NT2/D1 (cell line): Measurements from ENCODE around the gene ACAP2.
"Not testable (repeated sequence)": the region's sequence is repeated elsewhere in the genome, so short reads cannot be mapped to it uniquely, and the experiment has no call there.

Experiments used
- DNase-seq: peaks from one replicate; pipeline ENCODE4 v3.0.0-alpha.2; 2011; ENCODE audit warnings: low read depth, low spot score
- H3K27me3 ChIP-seq: 2 replicates; pipeline ENCODE4 v1.6.0; 2011; ENCODE audit warnings: mild to moderate bottlenecking; ENCODE audit not compliant: insufficient read length, insufficient read depth
- H3K36me3 ChIP-seq: 2 replicates; pipeline ENCODE4 v1.6.1; 2011; ENCODE audit warnings: mild to moderate bottlenecking, low read length, mixed read lengths; ENCODE audit not compliant: insufficient read depth, insufficient read length
- H3K4me1 ChIP-seq: 2 replicates; pipeline ENCODE4 v1.5.1; 2011; ENCODE audit not compliant: insufficient read depth, insufficient read length
- H3K4me3 ChIP-seq: 2 replicates; pipeline ENCODE4 v1.5.1; 2011; ENCODE audit warnings: low read depth; ENCODE audit not compliant: insufficient read length
- H3K9ac ChIP-seq: 2 replicates; pipeline ENCODE4 v1.6.0; 2011; ENCODE audit warnings: low read depth; ENCODE audit not compliant: insufficient read length
- H3K9me3 ChIP-seq: 2 replicates; pipeline ENCODE4 v1.5.1; 2011; ENCODE audit warnings: mild to moderate bottlenecking, low read length; ENCODE audit not compliant: insufficient read depth
- SUZ12 ChIP-seq: IDR thresholded peaks from 2 replicates; pipeline ENCODE4 v1.6.1; 2011; ENCODE audit not compliant: insufficient read length, insufficient read depth; ENCODE audit errors: extremely low read depth
- YY1 ChIP-seq: IDR thresholded peaks from 2 replicates; pipeline ENCODE4 v1.6.1; 2011; ENCODE audit not compliant: insufficient read length, insufficient read depth
- ZNF274 ChIP-seq: IDR thresholded peaks from 2 replicates; pipeline ENCODE4 v1.6.1; 2011; ENCODE audit warnings: mild to moderate bottlenecking, low read depth, low read length

Gene ACAP2, protein sequence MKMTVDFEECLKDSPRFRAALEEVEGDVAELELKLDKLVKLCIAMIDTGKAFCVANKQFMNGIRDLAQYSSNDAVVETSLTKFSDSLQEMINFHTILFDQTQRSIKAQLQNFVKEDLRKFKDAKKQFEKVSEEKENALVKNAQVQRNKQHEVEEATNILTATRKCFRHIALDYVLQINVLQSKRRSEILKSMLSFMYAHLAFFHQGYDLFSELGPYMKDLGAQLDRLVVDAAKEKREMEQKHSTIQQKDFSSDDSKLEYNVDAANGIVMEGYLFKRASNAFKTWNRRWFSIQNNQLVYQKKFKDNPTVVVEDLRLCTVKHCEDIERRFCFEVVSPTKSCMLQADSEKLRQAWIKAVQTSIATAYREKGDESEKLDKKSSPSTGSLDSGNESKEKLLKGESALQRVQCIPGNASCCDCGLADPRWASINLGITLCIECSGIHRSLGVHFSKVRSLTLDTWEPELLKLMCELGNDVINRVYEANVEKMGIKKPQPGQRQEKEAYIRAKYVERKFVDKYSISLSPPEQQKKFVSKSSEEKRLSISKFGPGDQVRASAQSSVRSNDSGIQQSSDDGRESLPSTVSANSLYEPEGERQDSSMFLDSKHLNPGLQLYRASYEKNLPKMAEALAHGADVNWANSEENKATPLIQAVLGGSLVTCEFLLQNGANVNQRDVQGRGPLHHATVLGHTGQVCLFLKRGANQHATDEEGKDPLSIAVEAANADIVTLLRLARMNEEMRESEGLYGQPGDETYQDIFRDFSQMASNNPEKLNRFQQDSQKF

DNA sequence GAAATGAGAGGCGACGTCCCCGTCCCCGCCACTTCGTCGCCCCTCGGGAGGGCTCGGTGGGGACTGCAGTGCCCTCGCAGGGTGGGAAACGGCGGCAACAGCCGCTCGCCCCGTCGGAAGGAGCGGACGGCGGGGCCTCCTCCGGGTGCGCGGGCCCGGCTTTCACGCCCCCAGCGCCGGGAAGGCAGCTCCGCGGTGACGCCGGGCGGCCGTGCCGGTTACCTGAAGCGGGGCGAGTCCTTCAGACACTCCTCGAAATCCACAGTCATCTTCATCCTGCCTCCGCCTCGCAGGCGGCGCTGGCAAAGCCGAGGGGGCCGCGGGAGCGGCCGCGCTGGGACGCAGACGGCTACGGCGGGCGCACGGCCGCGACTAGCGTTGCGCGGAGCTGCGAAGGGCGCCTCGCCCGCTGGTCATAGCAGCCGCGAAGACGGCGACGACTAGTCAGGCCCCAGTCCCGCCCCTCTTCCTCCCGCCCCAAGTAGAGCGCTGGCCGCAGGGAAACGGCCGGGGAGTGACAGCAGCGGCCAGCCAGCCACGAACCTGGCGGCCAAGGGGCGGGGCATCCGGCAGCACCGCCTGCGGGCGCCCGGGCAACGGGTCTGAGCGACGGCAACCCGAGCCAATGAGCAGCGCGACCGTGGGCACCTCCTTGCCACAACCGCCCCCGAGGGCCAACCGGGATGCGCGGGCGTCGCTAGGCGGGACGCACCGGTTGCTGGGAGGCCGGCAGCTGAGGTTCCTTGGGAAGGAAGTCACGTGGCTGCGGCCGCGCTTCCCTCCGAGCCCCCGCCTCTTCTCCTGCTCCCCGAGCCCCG, at the start of gene ACAP2:
TSS of gene ACAP2 (minus strand) at position 448 of the 818 bp plus-strand sequence. CDS start at position 275, 173 bp downstream.
- H3K9me3 ChIP-seq, result no peaks in the 10 kb centered on the region
- TF ChIP-seq SUZ12 (no peak), YY1 (no peak), ZNF274 (no peak)
- H3K36me3 ChIP-seq, result no peaks in the 10 kb centered on the region
- H3K27me3 ChIP-seq, result no peaks in the 10 kb centered on the region
- peak; percentile 99 for DNase-seq
- peak within 1 kb of the TSS; percentile 87 for H3K4me3 ChIP-seq
- H3K9ac ChIP-seq, result peak within 1 kb of the TSS; percentile 94
- H3K4me1 ChIP-seq, result peaks cover 2% of the 10 kb centered on the region

DNA sequence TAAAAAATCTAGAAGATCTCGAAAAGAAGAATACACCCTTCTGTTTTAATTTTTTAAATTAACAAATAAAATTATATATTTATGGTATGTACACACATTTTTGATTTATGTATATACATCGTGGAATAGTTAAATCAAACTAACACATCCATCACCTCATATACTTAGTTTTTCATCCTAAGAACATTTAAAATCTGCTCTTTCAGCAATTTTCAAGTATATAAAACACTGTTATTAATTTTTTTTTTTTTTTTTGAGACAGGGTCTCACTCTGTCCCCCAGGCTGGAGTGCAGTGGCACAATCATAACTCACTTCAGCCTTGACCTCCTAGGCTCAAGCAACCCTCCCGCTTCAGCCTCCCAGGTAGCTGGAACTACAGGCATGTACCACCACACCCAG, 32.8 kb upstream of the ACAP2 start:
- no peaks in the 10 kb centered on the region for H3K9me3 ChIP-seq
- TF ChIP-seq SUZ12 (no peak), YY1 (no peak), ZNF274 (no peak)
- H3K36me3 ChIP-seq, result no peaks in the 10 kb centered on the region
- no peak for DNase-seq
- no peak overlapping the region for H3K9ac ChIP-seq
- no peaks in the 10 kb centered on the region for H3K27me3 ChIP-seq
- no peaks in the 10 kb centered on the region for H3K4me1 ChIP-seq
- H3K4me3 ChIP-seq, result no peak overlapping the region

DNA sequence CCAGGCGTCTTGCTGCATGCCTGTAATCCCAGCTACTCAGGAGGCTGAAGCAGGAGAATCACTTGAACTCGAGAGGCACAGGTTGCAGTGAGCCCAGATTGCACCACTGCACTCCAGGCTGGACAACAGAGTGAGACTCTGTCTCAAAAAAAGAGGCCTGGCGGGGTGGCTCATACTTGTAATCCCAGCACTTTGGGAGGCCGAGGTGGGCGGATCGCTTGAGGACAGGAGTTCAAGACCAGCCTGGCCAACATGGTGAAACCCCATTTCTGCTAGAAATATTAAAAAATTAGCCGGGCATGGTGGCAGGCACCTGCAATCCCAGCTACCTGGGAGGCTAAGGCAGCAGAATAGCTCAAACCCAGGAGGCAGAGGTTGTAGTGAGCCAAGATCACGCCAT, 32.3 kb upstream of the ACAP2 start:
- not testable (repeated sequence) for H3K27me3 ChIP-seq, H3K4me3 ChIP-seq, H3K9me3 ChIP-seq, H3K4me1 ChIP-seq, H3K9ac ChIP-seq, H3K36me3 ChIP-seq, DNase-seq

DNA sequence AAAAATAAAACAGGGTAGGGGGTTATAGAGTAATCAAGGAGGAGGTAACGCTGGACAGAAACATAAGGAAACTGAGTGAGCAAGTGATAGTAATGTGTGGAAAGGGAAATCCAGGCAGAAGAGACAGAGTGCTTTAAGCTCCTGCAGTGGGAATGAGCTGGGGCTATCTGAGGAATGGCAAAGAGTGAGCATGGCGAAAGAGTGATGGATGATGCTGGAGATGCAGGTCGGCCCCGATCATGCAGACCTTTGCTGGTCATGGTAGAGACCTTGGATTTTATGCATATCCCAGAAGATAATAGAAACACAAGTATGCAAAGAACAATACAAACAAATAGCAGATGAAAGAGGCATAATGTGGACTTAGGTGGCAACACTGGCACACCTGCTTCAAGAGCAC, 26.0 kb upstream of the ACAP2 start:
- no peak overlapping the region for H3K4me3 ChIP-seq
- DNase-seq, result no peak
- H3K4me1 ChIP-seq, result no peaks in the 10 kb centered on the region
- 0 out of 2 replicates have a peak, but pooled peaks cover 4% of the 10 kb centered on the region for H3K9me3 ChIP-seq
- H3K36me3 ChIP-seq, result no peaks in the 10 kb centered on the region
- no peak for TF ChIP-seq SUZ12
- TF ChIP-seq ZNF274, result no peak
- TF ChIP-seq YY1, result no peak
- H3K27me3 ChIP-seq, result no peaks in the 10 kb centered on the region
- H3K9ac ChIP-seq, result no peak overlapping the region

DNA sequence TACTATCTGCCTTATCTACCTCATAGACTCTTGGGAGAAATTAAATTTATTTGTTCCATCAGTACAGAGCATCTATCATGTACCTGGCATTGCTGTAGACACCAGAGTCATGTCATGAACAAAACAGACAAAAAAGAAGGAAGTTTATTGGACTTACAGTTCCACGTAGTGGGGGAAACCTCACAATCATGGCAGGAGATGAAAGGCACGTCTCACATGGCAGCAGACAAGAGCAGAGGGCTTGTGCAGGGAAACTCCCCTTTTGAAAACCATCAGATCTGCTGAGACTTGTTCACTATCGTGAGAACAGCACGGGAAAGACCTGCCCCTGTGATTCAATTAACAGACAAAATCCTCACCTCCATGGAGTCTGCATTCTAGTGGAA, 25.6 kb upstream of the ACAP2 start:
- Histone ChIP-seq H3K36me3 (no peaks in the 10 kb centered on the region), H3K4me1 (no peaks in the 10 kb centered on the region), H3K9me3 (0 out of 2 replicates have a peak, but pooled peaks cover 4% of the 10 kb centered on the region), H3K27me3 (no peaks in the 10 kb centered on the region), H3K4me3 (no peak overlapping the region), H3K9ac (no peak overlapping the region)
- no peak for DNase-seq
- TF ChIP-seq SUZ12 (no peak), ZNF274 (no peak), YY1 (no peak)

DNA sequence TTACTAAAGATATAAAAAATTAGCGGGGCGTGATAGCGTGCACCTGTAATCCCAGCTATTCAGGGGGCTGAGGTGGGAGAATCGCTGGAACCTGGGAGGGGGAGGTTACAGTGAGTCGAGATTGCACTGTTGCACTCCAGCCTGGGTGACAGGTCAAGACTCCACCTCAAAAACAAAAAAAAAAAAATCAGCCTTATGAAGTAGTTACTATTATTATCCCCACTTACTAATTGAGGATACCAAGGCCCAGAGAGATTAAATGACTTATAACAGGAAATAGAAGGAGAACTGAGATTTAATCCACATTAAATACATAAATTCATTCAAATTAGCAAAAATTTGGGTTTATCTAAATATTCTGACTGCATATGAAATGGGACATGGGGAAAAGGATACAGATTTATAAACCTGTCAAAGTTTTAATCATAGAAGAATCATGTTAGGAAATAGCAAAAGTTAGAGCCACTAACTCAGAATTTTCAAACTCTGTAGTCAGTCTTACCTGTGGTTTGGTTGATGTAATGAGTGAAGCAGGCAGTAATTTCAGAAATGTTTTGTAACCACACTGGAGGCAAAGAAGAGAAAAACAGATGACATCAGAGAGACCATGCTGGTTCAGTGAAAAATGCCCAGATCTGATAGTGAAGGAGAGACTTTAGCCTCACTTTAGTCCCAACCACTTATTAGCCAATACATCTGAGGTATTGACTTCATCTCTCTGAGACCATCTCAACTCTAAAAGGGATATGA, 25.0 kb upstream of the ACAP2 start:
- Histone ChIP-seq H3K4me1 (no peaks in the 10 kb centered on the region), H3K4me3 (no peak overlapping the region), H3K36me3 (no peaks in the 10 kb centered on the region), H3K27me3 (no peaks in the 10 kb centered on the region), H3K9me3 (0 out of 2 replicates have a peak, but pooled peaks cover 4% of the 10 kb centered on the region), H3K9ac (no peak overlapping the region)
- TF ChIP-seq YY1, result no peak
- TF ChIP-seq SUZ12, result no peak
- no peak for TF ChIP-seq ZNF274
- no peak for DNase-seq
